ENCODE results near the gene HPD. TPM values are rescaled to one million over a fixed set of nuclear protein-coding genes. Genes with fewer than 3 reads are reported as not detected.
"Not testable (repeated sequence)": the region's sequence is repeated elsewhere in the genome, so short reads cannot be mapped to it uniquely, and the experiment has no call there.

The HPD gene
- total RNA-seq, 1 donor from 2014 or later, result 0.79 TPM

DNA sequence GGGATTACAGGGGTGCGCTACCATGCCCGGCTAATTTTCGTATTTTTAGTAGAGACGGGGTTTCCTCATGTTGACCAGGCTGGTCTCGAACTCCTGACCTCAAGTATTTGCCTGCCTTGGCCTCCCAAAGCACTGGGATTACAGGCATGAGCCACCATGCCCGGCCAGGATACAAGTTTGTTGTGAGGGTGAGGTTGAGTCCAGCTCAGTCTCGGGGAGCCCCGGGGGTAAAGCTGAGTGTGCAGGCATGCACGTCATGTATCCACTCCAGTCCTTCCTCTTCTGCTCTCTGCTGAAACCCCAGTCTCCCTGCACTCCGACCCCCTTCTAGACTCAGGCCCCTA lies 369 bp downstream of the HPD start:
- DNase-seq (ENCODE audit: low read depth) (no peak), FAIRE-seq (no peak)
- Histone ChIP-seq H3K36me3 (ENCODE audit: control insufficient read depth, insufficient read depth, low read length) (no peaks in the 10 kb centered on the region), H3K27me3 (ENCODE audit: control insufficient read depth, insufficient read depth, low read length) (no peaks in the 10 kb centered on the region), H3K4me3 (ENCODE audit: low read depth, low read length) (no peak overlapping the region)
- TF ChIP-seq, protein P1, sequence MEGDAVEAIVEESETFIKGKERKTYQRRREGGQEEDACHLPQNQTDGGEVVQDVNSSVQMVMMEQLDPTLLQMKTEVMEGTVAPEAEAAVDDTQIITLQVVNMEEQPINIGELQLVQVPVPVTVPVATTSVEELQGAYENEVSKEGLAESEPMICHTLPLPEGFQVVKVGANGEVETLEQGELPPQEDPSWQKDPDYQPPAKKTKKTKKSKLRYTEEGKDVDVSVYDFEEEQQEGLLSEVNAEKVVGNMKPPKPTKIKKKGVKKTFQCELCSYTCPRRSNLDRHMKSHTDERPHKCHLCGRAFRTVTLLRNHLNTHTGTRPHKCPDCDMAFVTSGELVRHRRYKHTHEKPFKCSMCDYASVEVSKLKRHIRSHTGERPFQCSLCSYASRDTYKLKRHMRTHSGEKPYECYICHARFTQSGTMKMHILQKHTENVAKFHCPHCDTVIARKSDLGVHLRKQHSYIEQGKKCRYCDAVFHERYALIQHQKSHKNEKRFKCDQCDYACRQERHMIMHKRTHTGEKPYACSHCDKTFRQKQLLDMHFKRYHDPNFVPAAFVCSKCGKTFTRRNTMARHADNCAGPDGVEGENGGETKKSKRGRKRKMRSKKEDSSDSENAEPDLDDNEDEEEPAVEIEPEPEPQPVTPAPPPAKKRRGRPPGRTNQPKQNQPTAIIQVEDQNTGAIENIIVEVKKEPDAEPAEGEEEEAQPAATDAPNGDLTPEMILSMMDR (IDR thresholded peaks at IDR 0.05; ENCODE audit: insufficient read depth, low read length, severe bottlenecking), result no peak

DNA sequence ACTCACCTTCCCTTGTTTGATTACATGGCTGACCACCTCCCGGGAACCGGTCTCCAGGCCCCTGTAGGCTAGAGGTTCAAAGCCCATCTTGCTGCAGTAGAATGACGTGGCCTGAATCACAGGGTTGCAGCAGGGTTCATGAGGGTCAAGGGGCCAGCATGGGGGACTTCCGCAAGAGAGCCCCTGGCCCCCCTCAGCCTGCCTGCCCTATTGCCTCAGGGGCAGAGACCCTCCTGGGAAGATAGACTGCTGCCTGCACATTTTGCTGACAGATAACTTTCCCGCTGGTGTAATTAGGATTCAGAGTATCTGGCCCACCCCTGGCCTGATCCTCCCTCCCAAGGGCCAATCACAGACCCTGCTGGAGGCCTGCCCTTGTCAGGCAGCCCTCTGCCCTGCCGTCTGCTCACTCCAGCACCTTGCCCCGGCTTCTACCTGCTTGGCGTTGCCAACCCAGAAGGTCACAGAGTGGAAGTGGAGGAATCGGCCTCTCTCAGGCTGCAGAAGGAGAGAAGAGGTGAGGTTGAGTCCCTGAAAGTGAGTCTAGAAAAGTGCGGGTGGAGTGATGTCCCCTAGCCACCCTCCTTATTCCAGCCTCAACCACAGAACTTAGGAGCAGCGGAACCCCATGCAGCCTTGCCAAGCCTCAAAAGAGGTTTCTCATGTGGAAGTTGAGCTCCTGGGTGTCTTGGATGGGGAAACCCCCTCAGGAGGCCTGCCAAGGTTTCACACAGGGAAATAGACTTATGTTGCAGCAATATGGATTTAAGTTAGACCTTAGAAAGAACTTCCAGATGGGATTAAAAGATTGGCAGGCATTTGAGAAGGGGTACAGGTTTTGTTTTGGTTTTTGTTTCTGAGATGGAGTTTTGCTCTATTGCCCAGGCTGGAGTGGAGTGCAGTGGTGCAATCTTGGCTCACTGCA lies 1.1 kb downstream of the HPD start:
- FAIRE-seq, result no peak
- DNase-seq (ENCODE audit: low read depth), result no peak
- Histone ChIP-seq H3K36me3 (ENCODE audit: control insufficient read depth, insufficient read depth, low read length) (no peaks in the 10 kb centered on the region), H3K27me3 (ENCODE audit: control insufficient read depth, insufficient read depth, low read length) (no peaks in the 10 kb centered on the region), H3K4me3 (ENCODE audit: low read depth, low read length) (no peak overlapping the region)
- TF ChIP-seq, protein P1 (IDR thresholded peaks at IDR 0.05; ENCODE audit: insufficient read depth, low read length, severe bottlenecking), result no peak

DNA sequence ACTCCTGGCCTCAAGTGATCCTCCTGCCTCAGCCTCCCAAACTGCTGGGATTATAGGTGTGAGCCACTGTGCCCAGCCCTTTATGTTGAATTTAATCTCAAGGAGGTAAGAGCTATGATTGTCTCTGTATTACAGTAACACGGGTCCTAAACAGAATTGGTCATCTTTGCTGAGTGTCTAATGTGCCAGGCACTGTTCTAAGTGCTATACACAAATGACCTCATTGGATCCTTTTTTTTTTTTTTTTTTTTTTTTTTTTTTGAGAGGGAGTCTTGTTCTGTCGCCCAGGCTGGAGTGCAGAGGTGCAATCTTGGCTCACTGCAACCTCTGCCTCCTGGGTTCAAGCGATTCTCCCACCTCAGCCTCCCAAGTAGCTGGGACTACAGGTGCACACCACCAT lies 6.3 kb downstream of the HPD start:
- H3K27me3 ChIP-seq (ENCODE audit: control insufficient read depth, insufficient read depth, low read length); H3K36me3 ChIP-seq (ENCODE audit: control insufficient read depth, insufficient read depth, low read length); FAIRE-seq; DNase-seq (ENCODE audit: low read depth); H3K4me3 ChIP-seq (ENCODE audit: low read depth, low read length): not testable (repeated sequence)

DNA sequence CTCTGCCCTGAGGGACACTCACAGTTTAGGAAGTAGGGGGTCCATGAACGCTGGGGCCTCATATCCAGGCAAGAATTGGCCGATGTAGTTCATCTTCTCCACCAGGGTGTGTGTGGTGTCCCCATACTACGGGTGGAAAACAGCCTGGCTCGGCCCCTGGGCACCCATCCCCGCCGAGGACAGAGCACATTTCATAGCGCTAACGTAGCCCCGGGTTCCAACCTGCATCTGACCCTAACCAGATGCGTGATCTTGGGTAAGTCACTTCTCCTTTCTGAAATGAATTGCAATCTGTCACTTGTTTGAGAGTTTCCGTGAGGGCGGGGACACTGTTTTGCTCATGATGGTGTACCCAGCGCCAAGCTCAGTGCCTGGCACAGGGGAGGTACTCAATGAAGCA lies 9.0 kb downstream of the HPD start:
- no peaks in the 10 kb centered on the region for H3K27me3 ChIP-seq (ENCODE audit: control insufficient read depth, insufficient read depth, low read length)
- FAIRE-seq (no peak), DNase-seq (ENCODE audit: low read depth) (no peak)
- TF ChIP-seq, protein P1 (IDR thresholded peaks at IDR 0.05; ENCODE audit: insufficient read depth, low read length, severe bottlenecking), result no peak
- no peak overlapping the region for H3K4me3 ChIP-seq (ENCODE audit: low read depth, low read length)
- H3K36me3 ChIP-seq (ENCODE audit: control insufficient read depth, insufficient read depth, low read length), result no peaks in the 10 kb centered on the region

GRCh38 chr12:121849211-121849610 lies 9.4 kb downstream of the HPD start:
- FAIRE-seq (no peak), DNase-seq (ENCODE audit: low read depth) (no peak)
- Histone ChIP-seq H3K36me3 (ENCODE audit: control insufficient read depth, insufficient read depth, low read length) (no peaks in the 10 kb centered on the region), H3K27me3 (ENCODE audit: control insufficient read depth, insufficient read depth, low read length) (no peaks in the 10 kb centered on the region), H3K4me3 (ENCODE audit: low read depth, low read length) (no peak overlapping the region)
- TF ChIP-seq, protein P1 (IDR thresholded peaks at IDR 0.05; ENCODE audit: insufficient read depth, low read length, severe bottlenecking), result no peak

DNA sequence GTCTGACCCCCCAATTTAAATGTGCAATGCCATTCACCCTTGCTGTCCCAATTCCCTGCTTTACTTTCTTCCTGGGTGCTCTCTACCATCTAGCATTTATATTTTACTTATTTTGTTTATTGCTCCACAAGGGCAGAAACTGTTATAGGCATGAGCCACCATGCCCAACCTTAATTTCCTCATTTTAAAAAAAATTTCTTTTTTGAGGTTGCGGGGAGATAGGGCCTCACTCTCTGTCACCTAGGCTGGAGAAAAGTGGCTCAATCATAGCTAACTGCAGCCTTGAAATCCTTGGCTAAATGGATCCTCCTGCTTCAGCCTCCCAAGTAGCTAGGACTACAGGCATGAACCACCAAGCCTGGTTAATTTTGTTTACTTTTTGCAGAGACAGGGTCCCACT lies 13.0 kb downstream of the HPD start:
- no peaks in the 10 kb centered on the region for H3K27me3 ChIP-seq (ENCODE audit: control insufficient read depth, insufficient read depth, low read length)
- H3K4me3 ChIP-seq (ENCODE audit: low read depth, low read length), result no peak overlapping the region
- TF ChIP-seq, protein P1 (IDR thresholded peaks at IDR 0.05; ENCODE audit: insufficient read depth, low read length, severe bottlenecking), result no peak
- no peak for FAIRE-seq
- no peaks in the 10 kb centered on the region for H3K36me3 ChIP-seq (ENCODE audit: control insufficient read depth, insufficient read depth, low read length)
- DNase-seq (ENCODE audit: low read depth), result no peak
